Panc1 (cell line): Measurements from ENCODE around the gene NXPH3. TPM values are rescaled to one million over a fixed set of nuclear protein-coding genes. Genes with fewer than 3 reads are reported as not detected.

ENCODE experiments used
- ATAC-seq: fragments of 200-7000 bp; cut with Tn5 transposase; 2 replicates; pipeline ENCODE4 v1.9.1; 2020; ENCODE audit warnings: mild to moderate bottlenecking, moderate library complexity
- BruUV-seq: library from RNA; stranded (reverse); fragments of 400-500 nt; replicated peaks from 2 replicates; lab custom pipeline; 2021; lab: Mats Ljungman, UMichigan
- CTCF ChIA-PET: fragments of 300-600 bp; sonication (Branson Sonifier 250); formaldehyde crosslinking; loops from one replicate; lab custom pipeline; 2022; ENCODE audit warnings: antibody characterized with exemption; lab: Charles Lee
- POLR2A ChIA-PET: fragments of 300-600 bp; sonication (Branson Sonifier 250); formaldehyde crosslinking; loops from one replicate; lab custom pipeline; 2022; ENCODE audit warnings: antibody characterized with exemption; lab: Charles Lee
- DNase-seq: peaks from one replicate; pipeline ENCODE4 v3.0.0-alpha.2; 2010; ENCODE audit warnings: low read depth, low spot score
- H3K27ac ChIP-seq: 2 replicates; pipeline ENCODE4 v1.5.1; 2011; ENCODE audit warnings: mild to moderate bottlenecking, low read length, inconsistent platforms
- H3K27me3 ChIP-seq: fragments of 200-500 bp; sonication (Bioruptor generic); 2 replicates; pipeline ENCODE4 v1.6.0; 2014; ENCODE audit warnings: low read length, inconsistent platforms; ENCODE audit not compliant: control insufficient read depth, insufficient read depth
- H3K36me3 ChIP-seq: fragments of 200-500 bp; sonication (Bioruptor generic); 2 replicates; pipeline ENCODE4 v1.5.1; 2014; ENCODE audit warnings: inconsistent platforms, mild to moderate bottlenecking, low read length, moderate library complexity; ENCODE audit not compliant: control insufficient read depth, insufficient read depth
- H3K4me1 ChIP-seq: 2 replicates; pipeline ENCODE4 v1.5.1; 2011; ENCODE audit warnings: inconsistent platforms, mild to moderate bottlenecking, low read length, moderate library complexity; ENCODE audit not compliant: control insufficient read depth, insufficient read depth
- H3K4me3 ChIP-seq, 2 experiments: 2 replicates each; pipeline ENCODE4 v1.5.1; 2011 to 2012; ENCODE audit warnings: low read depth in 2 of 2, low read length in 2 of 2, mild to moderate bottlenecking in 2 of 2, inconsistent platforms in 1 of 2, moderate library complexity in 1 of 2
- H3K9me3 ChIP-seq: fragments of 200-500 bp; sonication (Bioruptor generic); 2 replicates; pipeline ENCODE4 v1.5.1; 2014; ENCODE audit warnings: low read depth, mild to moderate bottlenecking, inconsistent platforms, low read length, moderate library complexity; ENCODE audit not compliant: control insufficient read depth, insufficient read depth
- CTCF ChIP-seq: fragments of 450-650 bp; IDR thresholded peaks from 2 replicates; pipeline ENCODE4 v1.5.1; 2017; ENCODE audit warnings: mild to moderate bottlenecking
- POLR2AphosphoS5 ChIP-seq: IDR thresholded peaks from 2 replicates; pipeline ENCODE4 v1.6.1; 2012; ENCODE audit warnings: mild to moderate bottlenecking, low read depth, low read length, moderate library complexity
- REST ChIP-seq, 2 experiments: IDR thresholded peaks; 2 replicates each; pipeline ENCODE4 v1.6.1; 2011 to 2012; ENCODE audit warnings: low read depth in 2 of 2, control low read depth in 1 of 2, low read length in 1 of 2, mild to moderate bottlenecking in 1 of 2, moderate library complexity in 1 of 2; ENCODE audit not compliant: insufficient read depth in 1 of 2
- SIN3A ChIP-seq: IDR thresholded peaks from 2 replicates; pipeline ENCODE4 v1.6.1; 2012; ENCODE audit warnings: low read depth, mild to moderate bottlenecking, low read length, moderate library complexity, borderline replicate concordance; ENCODE audit not compliant: insufficient read depth
- TCF7L2 ChIP-seq: IDR thresholded peaks from 2 replicates; pipeline ENCODE4 v1.6.1; 2011; ENCODE audit warnings: mild to moderate bottlenecking, low read depth, low read length, inconsistent platforms
- in situ Hi-C: cut with HindIII; loops from 2 replicates; pipeline ENCODE4 v1.10.0; 2016; ENCODE audit warnings: low sequenced_read_pairs, low pct_unique_long_range_greater_than_20kb
- intact Hi-C: fragments of 100-400 bp; cut with micrococcal nuclease; formaldehyde crosslinking; loops from one replicate; pipeline ENCODE4 v1.10.0; 2022; ENCODE audit not compliant: unreplicated experiment
- total RNA-seq: library from RNA; stranded (reverse); gene quantifications from one replicate; pipeline ENCODE4 v1.2.1, GENCODE V29; 2021; ENCODE audit not compliant: unreplicated experiment

NXPH3 gene
- total RNA-seq, 1 experiment from 2014 or later = 0.57 TPM

GRCh38 chr17:49595328-49595727, 19.7 kb downstream of the NXPH3 start:
- Histone ChIP-seq H3K27me3 (no peaks in the 10 kb centered on the region), H3K9me3 (no peaks in the 10 kb centered on the region), H3K36me3 (peaks cover 7% of the 10 kb centered on the region; the same call in 1 of the 2 replicates), H3K4me1 (no peaks in the 10 kb centered on the region), H3K27ac (no peak overlapping the region), H3K4me3 (no peak overlapping the region)
- no peak for DNase-seq
- in situ Hi-C loops (no loop called here), intact Hi-C loops (no loop called here)
- TF ChIP-seq POLR2AphosphoS5 = no peak
- TF ChIP-seq REST (IDR thresholded peaks at IDR 0.05; ENCODE audit: insufficient read depth in 1 of 2, low read depth in 2 of 2, low read length in 1 of 2) = no peak
- TF ChIP-seq SIN3A = no peak
- TF ChIP-seq TCF7L2 = no peak
- TF ChIP-seq CTCF = no peak
- ChIA-PET POLR2A (no interaction called here), CTCF (interaction anchor here (0.7 kb wide), 1 partner anchor 12 kb away, joined by 7 read pairs; no protein-coding TSS in a partner anchor)
- no peak for ATAC-seq
- BruUV-seq = no TSS peak

GRCh38 chr17:49595980-49596379, 20.3 kb downstream of the NXPH3 start:
- ChIA-PET POLR2A (no interaction called here), CTCF (no interaction called here)
- DNase-seq (no peak), ATAC-seq (no peak)
- TF ChIP-seq TCF7L2 (no peak), SIN3A (no peak), POLR2AphosphoS5 (no peak), CTCF (no peak)
- Histone ChIP-seq H3K36me3 (peaks cover 7% of the 10 kb centered on the region; the same call in 1 of the 2 replicates), H3K4me1 (no peaks in the 10 kb centered on the region), H3K4me3 (no peak overlapping the region), H3K9me3 (no peaks in the 10 kb centered on the region), H3K27me3 (no peaks in the 10 kb centered on the region), H3K27ac (no peak overlapping the region)
- intact Hi-C loops = no loop called here
- BruUV-seq = no TSS peak
- in situ Hi-C loops = no loop called here
